ENCODE data around the gene COL1A1.

The COL1A1 gene

GRCh38 chr17:50139185-50139783 lies 62.1 kb downstream of the COL1A1 start:
- no peak for DNase-seq

- no peak for DNase-seq
Observed at GRCh38 chr17:50137042-50137441, 64.4 kb downstream of the COL1A1 start.

- DNase-seq = no peak
Observed at GRCh38 chr17:50136096-50136687, 65.2 kb downstream of the COL1A1 start.

GRCh38 chr17:50135316-50136095 lies 65.9 kb downstream of the COL1A1 start:
- DNase-seq = no peak

GRCh38 chr17:50134206-50135110 lies 67.0 kb downstream of the COL1A1 start:
- DNase-seq = no peak

- DNase-seq = no peak
Observed at GRCh38 chr17:50133769-50134099, 67.7 kb downstream of the COL1A1 start.

All from activated T-cell treated with anti-CD3 and anti-CD28 coated beads for 4 hours (primary cell).